Kidney (tissue), 14 donors: ENCODE data around the gene AQP1. TPM values are rescaled to one million over a fixed set of nuclear protein-coding genes. Genes with fewer than 3 reads are reported as not detected.

ENCODE experiments used
- DNase-seq, 5 donors: peaks; one replicate each; pipeline ENCODE4 v3.0.0-alpha.2; 2013 to 2020
- FAIRE-seq: peaks from 2 replicates; lab custom pipeline; 2012; peaks lifted over from hg19 to GRCh38; lab: Jason Lieb, UNC
- H3K27ac ChIP-seq, 2 donors: one replicate each; pipeline ENCODE4 v1.7.0; 2013; ENCODE audit warnings: low read depth in 2 of 2, low read length in 2 of 2, inconsistent platforms in 1 of 2
- H3K27me3 ChIP-seq: one replicate; pipeline ENCODE4 v1.7.1; 2013; ENCODE audit warnings: low read length, inconsistent platforms; ENCODE audit not compliant: control insufficient read depth, insufficient read depth
- H3K36me3 ChIP-seq, 3 donors: one replicate each; pipeline versions ENCODE4 v1.7.0 to v1.7.1; 2013; ENCODE audit warnings: low read length in 3 of 3, control low read depth in 1 of 3, inconsistent platforms in 1 of 3; ENCODE audit not compliant: insufficient read depth in 3 of 3, control insufficient read depth in 2 of 3
- H3K4me1 ChIP-seq, 3 donors: one replicate each; pipeline versions ENCODE4 v1.7.0 to v1.7.1; 2013; ENCODE audit warnings: low read length in 3 of 3, inconsistent platforms in 1 of 3, low read depth in 1 of 3; ENCODE audit not compliant: control insufficient read depth in 2 of 3, insufficient read depth in 2 of 3
- H3K4me3 ChIP-seq, 3 donors: one replicate each; pipeline versions ENCODE4 v1.7.0 to v1.8.1; 2013; ENCODE audit warnings: low read length in 3 of 3, control low read depth in 1 of 3, inconsistent platforms in 1 of 3
- H3K9ac ChIP-seq, 3 donors: one replicate each; pipeline versions ENCODE4 v1.7.0 to v1.7.1; 2013; ENCODE audit warnings: low read length in 3 of 3, control low read depth in 1 of 3, inconsistent platforms in 1 of 3
- H3K9me3 ChIP-seq, 3 donors: one replicate each; pipeline versions ENCODE4 v1.7.0 to v1.7.1; 2013; ENCODE audit warnings: low read length in 3 of 3, control low read depth in 1 of 3, inconsistent platforms in 1 of 3; ENCODE audit not compliant: control insufficient read depth in 2 of 3, insufficient read depth in 1 of 3
- intact Hi-C: fragments of 100-400 bp; cut with DNase I; formaldehyde crosslinking; loops from one replicate; pipeline ENCODE4 v1.11.1; 2022
- polyA plus RNA-seq: library from polyadenylated mRNA; stranded (reverse); fragments of 350-450 nt; fragmentation: Illumina TruSeq; extraction: RNeasy Lipid Tissue Mini Kit (QIAGEN cat#74804); gene quantifications from one replicate; pipeline ENCODE4 v1.2.3, GENCODE V29; 2014; ENCODE audit warnings: low read depth, low replicate concordance; ENCODE audit not compliant: insufficient read depth
- total RNA-seq: library from RNA; stranded (reverse); fragmentation: NEBNext Ultra II Directional; extraction: Animal tissue kit (Norgen Biotek cat#: 25700); gene quantifications from one replicate; pipeline ENCODE4 v1.2.1, GENCODE V29; 2021
- TF ChIP-seq, protein P1 (sequence below): IDR thresholded peaks from 3 replicates; pipeline ENCODE4 v1.5.1; 2012; ENCODE audit warnings: mild to moderate bottlenecking, moderate library complexity, borderline replicate concordance; ENCODE audit not compliant: insufficient read depth; ENCODE audit errors: extremely low read depth
- donor health status: control.
- donor health status: control.
- donor health status: control.
- donor health status: control.
- donor health status: control.
- donor health status: DM: yes; HTN: yes; CAD: no.
- donor health status: Normal renal cell carcinoma (clear cell type).

AQP1 gene
- total and polyA plus RNA-seq, 2 donors from 2014 or later, result 291 to 617 TPM

DNA sequence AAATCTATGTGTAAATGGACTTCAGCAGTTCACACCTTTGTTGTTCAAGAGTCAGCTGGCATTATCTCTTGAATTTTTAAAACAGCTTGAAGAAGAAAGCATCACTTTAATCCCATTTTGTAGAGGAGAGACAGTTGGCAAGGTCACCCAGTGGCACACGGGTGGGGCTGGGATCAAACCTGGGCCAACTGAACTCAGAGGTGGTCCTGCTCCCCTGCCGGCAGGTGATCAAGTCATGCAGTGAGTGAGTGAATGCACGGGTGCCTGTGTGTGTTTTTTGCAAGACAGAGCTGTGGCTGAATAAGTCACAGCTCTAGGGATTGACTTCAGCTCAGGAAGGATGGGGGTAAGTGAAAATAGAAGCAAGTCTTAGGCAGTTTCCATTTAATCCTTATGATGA is 61.6 kb downstream of the AQP1 start:
- intact Hi-C loops, result loop anchor here (10.0 kb wide), 1 partner anchor 178 kb away; no protein-coding TSS in a partner anchor
- Histone ChIP-seq H3K4me1 (no peaks in the 10 kb centered on the region), H3K4me3 (no peak overlapping the region), H3K27ac (no peak overlapping the region), H3K27me3 (no peaks in the 10 kb centered on the region), H3K9ac (no peak overlapping the region), H3K36me3 (no peaks in the 10 kb centered on the region), H3K9me3 (no peaks in the 10 kb centered on the region)
- TF ChIP-seq, protein P1, sequence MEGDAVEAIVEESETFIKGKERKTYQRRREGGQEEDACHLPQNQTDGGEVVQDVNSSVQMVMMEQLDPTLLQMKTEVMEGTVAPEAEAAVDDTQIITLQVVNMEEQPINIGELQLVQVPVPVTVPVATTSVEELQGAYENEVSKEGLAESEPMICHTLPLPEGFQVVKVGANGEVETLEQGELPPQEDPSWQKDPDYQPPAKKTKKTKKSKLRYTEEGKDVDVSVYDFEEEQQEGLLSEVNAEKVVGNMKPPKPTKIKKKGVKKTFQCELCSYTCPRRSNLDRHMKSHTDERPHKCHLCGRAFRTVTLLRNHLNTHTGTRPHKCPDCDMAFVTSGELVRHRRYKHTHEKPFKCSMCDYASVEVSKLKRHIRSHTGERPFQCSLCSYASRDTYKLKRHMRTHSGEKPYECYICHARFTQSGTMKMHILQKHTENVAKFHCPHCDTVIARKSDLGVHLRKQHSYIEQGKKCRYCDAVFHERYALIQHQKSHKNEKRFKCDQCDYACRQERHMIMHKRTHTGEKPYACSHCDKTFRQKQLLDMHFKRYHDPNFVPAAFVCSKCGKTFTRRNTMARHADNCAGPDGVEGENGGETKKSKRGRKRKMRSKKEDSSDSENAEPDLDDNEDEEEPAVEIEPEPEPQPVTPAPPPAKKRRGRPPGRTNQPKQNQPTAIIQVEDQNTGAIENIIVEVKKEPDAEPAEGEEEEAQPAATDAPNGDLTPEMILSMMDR, result no peak
- FAIRE-seq (no peak), DNase-seq (no peak)

DNA sequence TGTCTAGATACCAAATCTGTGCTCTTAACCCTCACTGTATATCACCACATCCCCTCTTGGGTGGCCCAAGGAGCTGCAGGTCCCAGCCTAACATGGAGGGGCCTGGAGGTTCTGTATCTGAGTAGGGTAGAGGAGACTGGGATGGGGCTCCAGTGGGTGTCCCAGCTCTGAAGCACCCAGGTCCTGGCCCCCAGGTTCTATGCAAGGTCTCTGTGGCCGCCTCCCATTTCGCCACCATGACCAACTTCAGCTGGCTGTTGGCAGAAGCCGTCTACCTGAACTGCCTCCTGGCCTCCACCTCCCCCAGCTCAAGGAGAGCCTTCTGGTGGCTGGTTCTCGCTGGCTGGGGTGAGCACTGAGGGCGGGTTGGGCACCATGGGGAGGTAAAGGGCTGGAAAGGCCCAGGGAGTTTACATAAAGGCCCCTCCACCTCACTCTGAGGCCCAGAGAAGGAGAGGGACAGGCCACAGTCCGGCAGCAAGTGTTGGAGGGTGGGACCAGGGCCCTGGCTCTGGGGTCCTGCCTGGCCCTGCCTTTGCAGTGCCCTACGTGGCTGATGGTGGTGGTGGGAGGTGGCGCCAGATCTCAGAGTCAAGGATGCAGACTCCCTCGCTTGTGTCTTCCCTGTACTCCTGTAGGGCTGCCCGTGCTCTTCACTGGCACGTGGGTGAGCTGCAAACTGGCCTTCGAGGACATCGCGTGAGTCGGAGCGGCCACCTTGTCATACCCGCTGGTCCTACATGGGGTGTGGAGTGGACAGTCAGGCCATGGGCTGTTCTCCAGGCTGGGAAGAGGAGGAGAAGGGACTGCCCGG is 62.3 kb downstream of the AQP1 start:
- Histone ChIP-seq H3K27ac (no peak overlapping the region), H3K9ac (no peak overlapping the region), H3K4me1 (no peaks in the 10 kb centered on the region), H3K27me3 (no peaks in the 10 kb centered on the region), H3K36me3 (no peaks in the 10 kb centered on the region), H3K4me3 (no peak overlapping the region), H3K9me3 (no peaks in the 10 kb centered on the region)
- intact Hi-C loops, result loop anchor here (10.0 kb wide), 1 partner anchor 179 kb away; no protein-coding TSS in a partner anchor
- FAIRE-seq (no peak), DNase-seq (peak in 1 of 5 donors; percentile 5)
- TF ChIP-seq, protein P1, result no peak

DNA sequence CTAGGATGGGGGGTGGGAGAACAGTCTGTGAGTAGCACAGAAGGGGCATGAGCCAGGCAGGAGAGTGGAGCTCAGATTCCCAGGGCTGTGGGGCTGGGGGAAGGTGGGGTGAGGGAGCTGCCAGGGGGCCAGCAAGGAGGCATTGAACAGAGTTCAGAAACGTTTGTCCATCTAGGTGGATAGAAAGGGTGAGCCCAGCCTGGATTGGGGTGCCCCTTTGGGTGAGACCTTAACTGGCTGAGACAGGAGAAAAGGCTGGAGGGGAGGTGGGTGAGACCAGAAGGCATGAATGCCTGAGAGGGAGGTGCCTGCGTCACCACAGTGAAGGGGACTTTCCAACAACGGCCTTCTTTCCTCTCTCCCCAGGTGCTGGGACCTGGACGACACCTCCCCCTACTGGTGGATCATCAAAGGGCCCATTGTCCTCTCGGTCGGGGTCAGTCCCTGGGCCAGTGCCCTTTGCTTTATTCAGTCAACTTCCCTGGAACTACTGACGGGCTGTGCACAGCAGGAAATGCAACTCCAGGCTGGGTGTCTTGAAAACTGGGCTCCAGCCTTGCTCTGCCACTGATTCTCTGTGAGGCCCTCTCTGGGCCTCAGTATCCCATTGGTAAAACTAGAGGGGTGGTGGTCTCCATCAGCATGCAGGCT is 63.1 kb downstream of the AQP1 start:
- Histone ChIP-seq H3K27ac (no peak overlapping the region), H3K27me3 (no peaks in the 10 kb centered on the region), H3K9me3 (no peaks in the 10 kb centered on the region), H3K9ac (no peak overlapping the region), H3K4me1 (no peaks in the 10 kb centered on the region), H3K4me3 (no peak overlapping the region), H3K36me3 (no peaks in the 10 kb centered on the region)
- TF ChIP-seq, protein P1, result peak; percentile 53
- intact Hi-C loops, result loop anchor here (10.0 kb wide), 1 partner anchor 180 kb away; no protein-coding TSS in a partner anchor
- no peak for FAIRE-seq
- peak in 4 of 5 donors; percentile 55 to 73 (median 63) for DNase-seq

Other genes starting within 250 kb of the AQP1 start
- not detected for gene CRHR2, start 229.4 kb upstream of the AQP1 start, total RNA-seq
- not detected for gene CRHR2, start 229.4 kb upstream of the AQP1 start, polyA plus RNA-seq
- 44.8 TPM for gene INMT, start 159.7 kb upstream of the AQP1 start, total RNA-seq
- 34.5 TPM for gene INMT, start 159.7 kb upstream of the AQP1 start, polyA plus RNA-seq
- gene MINDY4, start 140.4 kb upstream of the AQP1 start, total RNA-seq, result 15.3 TPM
- gene MINDY4, start 140.4 kb upstream of the AQP1 start, polyA plus RNA-seq, result 5.3 TPM
- not detected for gene GHRHR, start 52.1 kb downstream of the AQP1 start, total RNA-seq
- 0.75 TPM for gene GHRHR, start 52.1 kb downstream of the AQP1 start, polyA plus RNA-seq
- gene ADCYAP1R1, start 140.5 kb downstream of the AQP1 start, total RNA-seq, result not detected
- not detected for gene ADCYAP1R1, start 140.5 kb downstream of the AQP1 start, polyA plus RNA-seq